Caco-2 (cell line): ENCODE measurements around the gene DOCK9. TPM values are rescaled to one million over a fixed set of nuclear protein-coding genes. Genes with fewer than 3 reads are reported as not detected.

Source experiments
- BruUV-seq: library from RNA; stranded (reverse); fragments of 400-500 nt; replicated peaks from 2 replicates; lab custom pipeline; 2021; lab: Mats Ljungman, UMichigan
- CTCF ChIA-PET: fragments of 300-600 bp; sonication (Branson Sonifier 250); formaldehyde crosslinking; loops from one replicate; lab custom pipeline; 2022; ENCODE audit warnings: antibody characterized with exemption; lab: Charles Lee
- POLR2A ChIA-PET: fragments of 300-600 bp; sonication (Branson Sonifier 250); formaldehyde crosslinking; loops from one replicate; lab custom pipeline; 2022; ENCODE audit warnings: antibody characterized with exemption; lab: Charles Lee
- DNase-seq, 2 experiments: peaks; one replicate each; pipeline versions ENCODE4 v3.0.0 to v3.0.0-alpha.2; 2020 to 2022
- H3K27me3 ChIP-seq: replicated peaks from 2 replicates; pipeline ENCODE4 v1.6.0; 2011; ENCODE audit warnings: low read length; ENCODE audit not compliant: control insufficient read depth, insufficient read depth
- H3K36me3 ChIP-seq: 2 replicates; pipeline ENCODE4 v1.5.1; 2011; ENCODE audit warnings: low read length; ENCODE audit not compliant: control insufficient read depth, insufficient read depth
- H3K4me1 ChIP-seq: fragments of 250-450 bp; sonication (Bioruptor Pico); 2 replicates; pipeline ENCODE4 v1.5.1; 2020; ENCODE audit warnings: mild to moderate bottlenecking
- H3K4me3 ChIP-seq: 2 replicates; pipeline ENCODE4 v1.5.1; 2011; ENCODE audit warnings: low read depth, mild to moderate bottlenecking, control low read depth, low read length
- H3K9me3 ChIP-seq: fragments of 250-450 bp; sonication (Bioruptor Pico); 2 replicates; pipeline ENCODE4 v1.5.1; 2020; ENCODE audit warnings: mild to moderate bottlenecking, moderate library complexity
- H3K27ac Mint-ChIP-seq: one replicate; pipeline ENCODE4 v1.8.0; 2022; ENCODE audit warnings: mixed read lengths; ENCODE audit not compliant: unreplicated experiment
- H3K27me3 Mint-ChIP-seq: one replicate; pipeline ENCODE4 v1.8.0; 2022; ENCODE audit warnings: mixed read lengths; ENCODE audit not compliant: insufficient read depth, unreplicated experiment
- H3K36me3 Mint-ChIP-seq: one replicate; pipeline ENCODE4 v1.8.0; 2022; ENCODE audit warnings: mild to moderate bottlenecking, mixed read lengths; ENCODE audit not compliant: insufficient read depth, unreplicated experiment
- H3K4me1 Mint-ChIP-seq: one replicate; pipeline ENCODE4 v1.8.0; 2022; ENCODE audit warnings: low read depth, mixed read lengths; ENCODE audit not compliant: unreplicated experiment
- H3K4me3 Mint-ChIP-seq: one replicate; pipeline ENCODE4 v1.8.0; 2022; ENCODE audit warnings: mild to moderate bottlenecking, moderate library complexity, mixed read lengths; ENCODE audit not compliant: unreplicated experiment
- H3K9me3 Mint-ChIP-seq: one replicate; pipeline ENCODE4 v1.8.0; 2022; ENCODE audit warnings: mixed read lengths; ENCODE audit not compliant: unreplicated experiment
- intact Hi-C: fragments of 100-400 bp; cut with micrococcal nuclease; formaldehyde crosslinking; loops from one replicate; pipeline ENCODE4 v1.10.0; 2022; ENCODE audit not compliant: unreplicated experiment
- total RNA-seq: library from RNA; stranded (reverse); gene quantifications from 2 replicates; pipeline ENCODE4 v1.2.3, GENCODE V29; 2022
- TF ChIP-seq, protein P1 (sequence below), 2 experiments: fragments of 200-600 bp in 1 of 2; IDR thresholded peaks; 1 replicate in 1 of 2; 2 replicates in 1 of 2; pipeline versions ENCODE4 v1.5.1 to v1.8.0; 2011 to 2022; ENCODE audit warnings: antibody characterized with exemption in 1 of 2, control low read depth in 1 of 2, inconsistent platforms in 1 of 2, low read depth in 1 of 2, low read length in 1 of 2, mild to moderate bottlenecking in 1 of 2, moderate library complexity in 1 of 2; ENCODE audit not compliant: insufficient read depth in 1 of 2, severe bottlenecking in 1 of 2, unreplicated experiment in 1 of 2

DOCK9 gene
- total RNA-seq, 1 experiment from 2014 or later, result 260 TPM

DNA sequence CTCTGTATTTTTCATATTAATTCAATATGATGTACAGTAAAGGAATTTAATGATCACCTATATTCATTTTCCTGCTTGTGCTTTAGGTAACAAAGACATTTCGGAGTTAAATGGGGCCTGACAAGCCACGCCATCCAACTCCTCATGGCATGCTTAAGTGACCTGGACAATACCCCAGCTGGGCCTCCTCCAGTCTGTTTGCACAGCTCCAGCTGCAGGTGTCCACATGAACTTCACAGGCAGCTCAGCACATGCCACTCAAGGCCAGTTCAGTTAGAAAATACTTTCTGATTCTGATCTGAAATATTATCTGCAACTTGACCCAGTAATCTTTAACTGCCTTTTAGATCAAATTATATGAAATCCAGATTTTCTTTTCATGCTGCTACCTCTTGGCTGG lies 135.8 kb downstream of the DOCK9 start:
- intact Hi-C loops, result loop anchor here (2.0 to 10.0 kb wide), 5 partner anchors 19 to 985 kb away; partner anchors contain the start of gene SLC15A1
- Histone ChIP-seq H3K36me3 (no peaks in the 10 kb centered on the region), H3K9me3 (no peaks in the 10 kb centered on the region), H3K4me3 (no peak overlapping the region), H3K27me3 (no peaks in the 10 kb centered on the region), H3K4me1 (peaks cover 6% of the 10 kb centered on the region; the same call in 1 of the 2 replicates)
- peak; percentile 41 to 54 for DNase-seq
- BruUV-seq, result no TSS peak
- ChIA-PET CTCF (interaction anchor here (0.6 to 1.7 kb wide), 2 partner anchors 169 to 394 kb away, joined by 3 to 5 read pairs; no protein-coding TSS in a partner anchor), POLR2A (no interaction called here)
- H3K27me3 Mint-ChIP-seq, result no peaks in the 10 kb centered on the region
- peaks cover 85% of the 10 kb centered on the region for H3K36me3 Mint-ChIP-seq
- TF ChIP-seq, protein P1, sequence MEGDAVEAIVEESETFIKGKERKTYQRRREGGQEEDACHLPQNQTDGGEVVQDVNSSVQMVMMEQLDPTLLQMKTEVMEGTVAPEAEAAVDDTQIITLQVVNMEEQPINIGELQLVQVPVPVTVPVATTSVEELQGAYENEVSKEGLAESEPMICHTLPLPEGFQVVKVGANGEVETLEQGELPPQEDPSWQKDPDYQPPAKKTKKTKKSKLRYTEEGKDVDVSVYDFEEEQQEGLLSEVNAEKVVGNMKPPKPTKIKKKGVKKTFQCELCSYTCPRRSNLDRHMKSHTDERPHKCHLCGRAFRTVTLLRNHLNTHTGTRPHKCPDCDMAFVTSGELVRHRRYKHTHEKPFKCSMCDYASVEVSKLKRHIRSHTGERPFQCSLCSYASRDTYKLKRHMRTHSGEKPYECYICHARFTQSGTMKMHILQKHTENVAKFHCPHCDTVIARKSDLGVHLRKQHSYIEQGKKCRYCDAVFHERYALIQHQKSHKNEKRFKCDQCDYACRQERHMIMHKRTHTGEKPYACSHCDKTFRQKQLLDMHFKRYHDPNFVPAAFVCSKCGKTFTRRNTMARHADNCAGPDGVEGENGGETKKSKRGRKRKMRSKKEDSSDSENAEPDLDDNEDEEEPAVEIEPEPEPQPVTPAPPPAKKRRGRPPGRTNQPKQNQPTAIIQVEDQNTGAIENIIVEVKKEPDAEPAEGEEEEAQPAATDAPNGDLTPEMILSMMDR (IDR thresholded peaks at IDR 0.05; ENCODE audit: insufficient read depth in 1 of 2, low read depth in 1 of 2, low read length in 1 of 2, severe bottlenecking in 1 of 2, unreplicated experiment in 1 of 2), result no peak
- H3K9me3 Mint-ChIP-seq, result no peaks in the 10 kb centered on the region
- H3K27ac Mint-ChIP-seq, result no peak overlapping the region
- peaks cover 16% of the 10 kb centered on the region for H3K4me1 Mint-ChIP-seq
- no peak overlapping the region for H3K4me3 Mint-ChIP-seq

- CTCF ChIA-PET, result interaction anchor here (0.5 to 1.6 kb wide), 9 partner anchors 11 to 395 kb away, joined by 3 to 7 read pairs (median 5); no protein-coding TSS in a partner anchor
- Mint-ChIP-seq H3K27ac (no peak overlapping the region), H3K36me3 (peaks cover 87% of the 10 kb centered on the region), H3K4me3 (no peak overlapping the region), H3K4me1 (peaks cover 16% of the 10 kb centered on the region), H3K27me3 (no peaks in the 10 kb centered on the region), H3K9me3 (no peaks in the 10 kb centered on the region)
- no peaks in the 10 kb centered on the region for H3K27me3 ChIP-seq
- TF ChIP-seq, protein P1 (IDR thresholded peaks at IDR 0.05; ENCODE audit: insufficient read depth in 1 of 2, low read depth in 1 of 2, low read length in 1 of 2, severe bottlenecking in 1 of 2, unreplicated experiment in 1 of 2), result peak; percentile 85 to 96
- H3K4me3 ChIP-seq, result no peak overlapping the region
- intact Hi-C loops, result loop anchor here (5.0 to 10.0 kb wide), 4 partner anchors 88 to 983 kb away; partner anchors contain the start of gene SLC15A1
- H3K4me1 ChIP-seq, result peaks cover 9% of the 10 kb centered on the region
- DNase-seq, result peak; percentile 75 to 81
- H3K9me3 ChIP-seq, result no peaks in the 10 kb centered on the region
- no TSS peak for BruUV-seq
- no peaks in the 10 kb centered on the region for H3K36me3 ChIP-seq
- POLR2A ChIA-PET, result interaction anchor here (0.5 kb wide), 1 partner anchor 462 kb away, joined by 3 read pairs; no protein-coding TSS in a partner anchor
These were observed 137.8 kb downstream of the DOCK9 start for GRCh38 chr13:98839856-98840769.

DNA sequence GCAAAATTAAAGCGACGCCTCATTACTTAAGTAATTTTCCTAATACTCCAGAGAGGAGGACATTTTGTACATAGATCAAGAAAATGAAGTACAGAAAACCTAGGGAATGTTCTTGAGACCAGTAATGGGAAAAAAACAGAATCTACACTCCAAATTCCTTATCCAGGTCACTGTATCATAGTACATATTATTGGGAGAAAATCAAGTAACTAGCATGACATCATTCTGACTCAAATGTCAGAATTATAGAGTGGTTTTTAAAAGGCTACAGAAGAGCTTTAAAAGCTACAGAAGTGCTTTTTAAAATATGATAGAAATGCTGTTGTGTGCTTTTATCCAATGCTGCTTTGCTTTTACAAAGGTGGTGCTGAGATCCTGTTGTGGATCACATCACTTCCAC lies 139.1 kb downstream of the DOCK9 start:
- POLR2A ChIA-PET, result no interaction called here
- CTCF ChIA-PET, result no interaction called here
- H3K27me3 Mint-ChIP-seq, result no peaks in the 10 kb centered on the region

More for the DNA sequence above, 139.1 kb downstream of the DOCK9 start:
- TF ChIP-seq, protein P1 (IDR thresholded peaks at IDR 0.05; ENCODE audit: insufficient read depth in 1 of 2, low read depth in 1 of 2, low read length in 1 of 2, severe bottlenecking in 1 of 2, unreplicated experiment in 1 of 2), result no peak
- Histone ChIP-seq H3K9me3 (no peaks in the 10 kb centered on the region), H3K27me3 (no peaks in the 10 kb centered on the region), H3K36me3 (no peaks in the 10 kb centered on the region), H3K4me3 (no peak overlapping the region), H3K4me1 (peaks cover 10% of the 10 kb centered on the region)
- Mint-ChIP-seq H3K4me1 (peaks cover 16% of the 10 kb centered on the region), H3K4me3 (no peak overlapping the region), H3K27ac (no peak overlapping the region), H3K36me3 (peaks cover 89% of the 10 kb centered on the region), H3K9me3 (no peaks in the 10 kb centered on the region)
- no peak for DNase-seq
- intact Hi-C loops, result no loop called here
- BruUV-seq, result no TSS peak
